Ishikawa (cell line): ENCODE measurements around the gene SEL1L.

Source experiments
- CEBPB ChIP-seq: IDR thresholded peaks from 2 replicates; pipeline ENCODE4 v1.6.1; 2012
- CREB1 ChIP-seq: IDR thresholded peaks from 2 replicates; pipeline ENCODE4 v1.6.1; 2012; ENCODE audit warnings: low read depth
- EGR1 ChIP-seq: IDR thresholded peaks from 2 replicates; pipeline ENCODE4 v1.6.1; 2012
- EP300 ChIP-seq: IDR thresholded peaks from 2 replicates; pipeline ENCODE4 v1.6.1; 2012; ENCODE audit warnings: borderline replicate concordance
- FOXM1 ChIP-seq: IDR thresholded peaks from 2 replicates; pipeline ENCODE4 v1.6.1; 2012; ENCODE audit warnings: low read depth, borderline replicate concordance
- MAX ChIP-seq: IDR thresholded peaks from 2 replicates; pipeline ENCODE4 v1.6.1; 2012
- NFIC ChIP-seq: IDR thresholded peaks from 2 replicates; pipeline ENCODE4 v1.6.1; 2012
- RAD21 ChIP-seq: IDR thresholded peaks from 2 replicates; pipeline ENCODE4 v1.6.1; 2012; ENCODE audit warnings: low read depth
- REST ChIP-seq: IDR thresholded peaks from 2 replicates; pipeline ENCODE4 v1.6.1; 2012; ENCODE audit warnings: low read depth, mild to moderate bottlenecking
- TAF1 ChIP-seq: IDR thresholded peaks from 2 replicates; pipeline ENCODE4 v1.6.1; 2012; ENCODE audit warnings: low read depth, mild to moderate bottlenecking
- TCF12 ChIP-seq: IDR thresholded peaks from 2 replicates; pipeline ENCODE4 v1.6.1; 2012; ENCODE audit warnings: low read depth
- TEAD4 ChIP-seq: IDR thresholded peaks from 2 replicates; pipeline ENCODE4 v1.6.1; 2012
- USF1 ChIP-seq: IDR thresholded peaks from 2 replicates; pipeline ENCODE4 v1.6.1; 2012
- YY1 ChIP-seq: IDR thresholded peaks from 2 replicates; pipeline ENCODE4 v1.6.1; 2012; ENCODE audit warnings: low read depth
- ZBTB7A ChIP-seq: IDR thresholded peaks from 2 replicates; pipeline ENCODE4 v1.6.1; 2012; ENCODE audit warnings: low read depth

Gene SEL1L

GRCh38 chr14:81450100-81450531, 83.5 kb downstream of the SEL1L start:
- no peak for TF ChIP-seq USF1
- no peak for TF ChIP-seq ZBTB7A
- TF ChIP-seq TEAD4: no peak
- no peak for TF ChIP-seq TCF12
- TF ChIP-seq EP300: no peak
- TF ChIP-seq YY1: no peak
- no peak for TF ChIP-seq NFIC
- no peak for TF ChIP-seq RAD21

GRCh38 chr14:81449576-81449975, 84.1 kb downstream of the SEL1L start:
- TF ChIP-seq NFIC (no peak), USF1 (no peak), EGR1 (no peak), YY1 (no peak), RAD21 (no peak), FOXM1 (no peak), CREB1 (no peak), TCF12 (no peak), ZBTB7A (no peak), EP300 (no peak), CEBPB (no peak), MAX (no peak), TEAD4 (no peak), REST (no peak), TAF1 (no peak)

GRCh38 chr14:81449114-81449513, 84.5 kb downstream of the SEL1L start:
- TF ChIP-seq TEAD4 (no peak), YY1 (no peak), MAX (no peak), CEBPB (no peak), RAD21 (no peak), NFIC (no peak), CREB1 (no peak), TCF12 (no peak), EGR1 (no peak), FOXM1 (no peak), ZBTB7A (no peak), USF1 (no peak), REST (no peak), EP300 (no peak), TAF1 (no peak)

- TF ChIP-seq EP300: no peak
These were observed 86.5 kb downstream of the SEL1L start for GRCh38 chr14:81447021-81447764.

- TF ChIP-seq NFIC: no peak
- TF ChIP-seq REST: no peak
- no peak for TF ChIP-seq USF1
- no peak for TF ChIP-seq TAF1
- no peak for TF ChIP-seq CEBPB
- TF ChIP-seq ZBTB7A: no peak
- TF ChIP-seq CREB1: no peak
- no peak for TF ChIP-seq MAX
These were observed 87.2 kb downstream of the SEL1L start for GRCh38 chr14:81446279-81447007.
